SH-SY5Y (cell line): Measurements from ENCODE around the gene ABCA3.

Source experiments
- GATA2 ChIP-seq: IDR thresholded peaks from 2 replicates; pipeline ENCODE4 v1.6.1; 2011; ENCODE audit warnings: mild to moderate bottlenecking, low read depth, low read length
- GATA3 ChIP-seq: IDR thresholded peaks from 2 replicates; pipeline ENCODE4 v1.6.1; 2011; ENCODE audit warnings: low read depth, mild to moderate bottlenecking, low read length, moderate library complexity

- no peak for TF ChIP-seq GATA2
- TF ChIP-seq GATA3: no peak
Measured at GRCh38 chr16:2385190-2385836, 44.8 kb upstream of the ABCA3 start.
